A549 (cell line): ENCODE measurements around the gene CHST6. TPM values are rescaled to one million over a fixed set of nuclear protein-coding genes. Genes with fewer than 3 reads are reported as not detected.

Source experiments
- ATAC-seq, 2 experiments: fragments of 200-7000 bp in 1 of 2; fragments of >200 bp in 1 of 2; cut with Nextera tagmentation in 1 of 2; cut with Tn5 transposase in 1 of 2; 3 replicates each; pipeline versions ENCODE4 v1.8.0 to v1.9.1; 2018 to 2020; ENCODE audit warnings: mild to moderate bottlenecking in 1 of 2, moderate library complexity in 1 of 2
- CTCF ChIA-PET: fragments of 300-600 bp; sonication (Branson Sonifier 250); formaldehyde crosslinking; extraction: SDS; loops from one replicate; lab custom pipeline; 2021; ENCODE audit warnings: antibody characterized with exemption, inconsistent platforms; lab: Yijun Ruan, JAX
- POLR2A ChIA-PET: fragments of 350-600 bp; formaldehyde crosslinking; extraction: SDS; loops from one replicate; lab custom pipeline; 2021; ENCODE audit warnings: antibody characterized with exemption, inconsistent platforms; lab: Yijun Ruan, JAX
- DNase-seq, 2 experiments: peaks; one replicate each; pipeline versions ENCODE4 v3.0.0 to v3.0.0-alpha.2; 2011 to 2016; ENCODE audit warnings: low read depth in 1 of 2, low spot score in 1 of 2
- FAIRE-seq: peaks from 2 replicates; lab custom pipeline; 2011; peaks lifted over from hg19 to GRCh38; lab: Jason Lieb, UNC
- H3K27ac ChIP-seq, 2 experiments: fragments of >200 bp; sonication (Bioruptor Twin); formaldehyde crosslinking; 3 replicates each; pipeline ENCODE4 v1.5.1; 2016 to 2017
- H3K4me1 ChIP-seq: fragments of >200 bp; sonication (Bioruptor Twin); formaldehyde crosslinking; 3 replicates; pipeline ENCODE4 v1.6.1; 2016
- H3K4me2 ChIP-seq: fragments of >200 bp; sonication (Bioruptor Twin); formaldehyde crosslinking; 3 replicates; pipeline ENCODE4 v1.6.1; 2016
- H3K4me3 ChIP-seq: fragments of >200 bp; sonication (Bioruptor Twin); formaldehyde crosslinking; 3 replicates; pipeline ENCODE4 v1.5.1; 2016
- H3K9me3 ChIP-seq: fragments of >200 bp; sonication (Bioruptor Twin); formaldehyde crosslinking; 3 replicates; pipeline ENCODE4 v1.6.1; 2016
- ATOH8 ChIP-seq: fragments of 250-450 bp; sonication (Bioruptor Pico); IDR thresholded peaks from 2 replicates; pipeline ENCODE4 v1.5.0; 2020; ENCODE audit warnings: low read depth, mild to moderate bottlenecking, moderate library complexity
- BHLHE40 ChIP-seq: IDR thresholded peaks from 2 replicates; pipeline ENCODE4 v1.6.1; 2012; ENCODE audit warnings: low read depth, low read length, inconsistent platforms
- CBX2 ChIP-seq: fragments of 200-600 bp; sonication (generic); IDR thresholded peaks from 2 replicates; pipeline ENCODE4 v1.6.1; 2016; ENCODE audit warnings: low read depth, mild to moderate bottlenecking, borderline replicate concordance
- CBX8 ChIP-seq: fragments of 200-600 bp; sonication (generic); IDR thresholded peaks from 2 replicates; pipeline ENCODE4 v1.6.1; 2016
- CEBPB ChIP-seq, 2 experiments: fragments of >200 bp in 1 of 2; sonication (Bioruptor Twin) in 1 of 2; formaldehyde crosslinking in 1 of 2; IDR thresholded peaks; 2 replicates each; pipeline ENCODE4 v1.6.1; 2012 to 2016
- CHD2 ChIP-seq: fragments of 150-350 bp; IDR thresholded peaks from 2 replicates; pipeline ENCODE4 v1.6.1; 2014; ENCODE audit warnings: low read length; ENCODE audit not compliant: partially characterized antibody
- CHD4 ChIP-seq: fragments of 200-600 bp; sonication (generic); IDR thresholded peaks from 2 replicates; pipeline ENCODE4 v1.6.1; 2016; ENCODE audit warnings: antibody characterized with exemption, mild to moderate bottlenecking, borderline replicate concordance
- EHF ChIP-seq: fragments of 250-450 bp; sonication (Bioruptor Pico); IDR thresholded peaks from 2 replicates; pipeline ENCODE4 v1.5.0; 2020; ENCODE audit warnings: mild to moderate bottlenecking
- ELK1 ChIP-seq: fragments of 150-350 bp; IDR thresholded peaks from 2 replicates; pipeline ENCODE4 v1.6.1; 2014; ENCODE audit warnings: low read depth, mild to moderate bottlenecking, low read length
- EP300 ChIP-seq, 2 experiments: fragments of >200 bp; sonication (Bioruptor Twin); formaldehyde crosslinking; IDR thresholded peaks; 2 replicates in 1 of 2; 3 replicates in 1 of 2; pipeline ENCODE4 v1.6.1; 2016 to 2017
- ESRRA ChIP-seq: fragments of 150-350 bp; IDR thresholded peaks from 2 replicates; pipeline ENCODE4 v1.6.1; 2014; ENCODE audit warnings: mild to moderate bottlenecking, low read length, borderline replicate concordance
- FOSL2 ChIP-seq, 2 experiments: fragments of 450-650 bp in 1 of 2; fragments of >200 bp in 1 of 2; sonication (Bioruptor Twin) in 1 of 2; formaldehyde crosslinking; IDR thresholded peaks; 2 replicates each; pipeline versions ENCODE4 v1.5.0 to v1.6.1; 2016 to 2020; ENCODE audit warnings: mild to moderate bottlenecking in 1 of 2, moderate library complexity in 1 of 2
- FOXS1 ChIP-seq: fragments of 250-450 bp; sonication (Bioruptor Pico); IDR thresholded peaks from 2 replicates; pipeline ENCODE4 v1.5.0; 2020; ENCODE audit warnings: mild to moderate bottlenecking, moderate library complexity
- GATA3 ChIP-seq: IDR thresholded peaks from 2 replicates; pipeline ENCODE4 v1.6.1; 2012; ENCODE audit warnings: borderline replicate concordance
- HEYL ChIP-seq: fragments of 250-450 bp; sonication (Bioruptor Pico); IDR thresholded peaks from 2 replicates; pipeline ENCODE4 v1.8.0; 2021; ENCODE audit warnings: mild to moderate bottlenecking, moderate library complexity
- HOXA7 ChIP-seq: fragments of 250-450 bp; sonication (Bioruptor Pico); IDR thresholded peaks from 2 replicates; pipeline ENCODE4 v1.5.0; 2020; ENCODE audit warnings: mild to moderate bottlenecking, moderate library complexity
- HOXB5 ChIP-seq: fragments of 250-450 bp; sonication (Bioruptor Pico); IDR thresholded peaks from 2 replicates; pipeline ENCODE4 v1.5.0; 2020; ENCODE audit warnings: mild to moderate bottlenecking, moderate library complexity
- JUN ChIP-seq, 2 experiments: fragments of >200 bp; sonication (Bioruptor Twin); formaldehyde crosslinking; IDR thresholded peaks; 2 replicates in 1 of 2; 3 replicates in 1 of 2; pipeline ENCODE4 v1.6.1; 2016 to 2017
- JUNB ChIP-seq: fragments of >200 bp; sonication (Bioruptor Twin); formaldehyde crosslinking; IDR thresholded peaks from 2 replicates; pipeline ENCODE4 v1.6.1; 2016
- KDM1A ChIP-seq: fragments of 200-600 bp; sonication (generic); IDR thresholded peaks from 2 replicates; pipeline ENCODE4 v1.6.1; 2016; ENCODE audit warnings: low read depth, mild to moderate bottlenecking
- KDM5A ChIP-seq: fragments of 200-600 bp; sonication (generic); IDR thresholded peaks from 2 replicates; pipeline ENCODE4 v1.6.1; 2016; ENCODE audit warnings: antibody characterized with exemption, mild to moderate bottlenecking
- MAZ ChIP-seq: fragments of 150-350 bp; IDR thresholded peaks from 2 replicates; pipeline ENCODE4 v1.6.1; 2014; ENCODE audit warnings: antibody characterized with exemption, low read depth, low read length, borderline replicate concordance
- RCOR1 ChIP-seq: fragments of 150-350 bp; IDR thresholded peaks from 2 replicates; pipeline ENCODE4 v1.6.1; 2014; ENCODE audit warnings: antibody characterized with exemption, low read length, low read depth
- RNF2 ChIP-seq: fragments of 200-600 bp; sonication (generic); IDR thresholded peaks from 2 replicates; pipeline ENCODE4 v1.6.1; 2016; ENCODE audit warnings: low read depth, mild to moderate bottlenecking, antibody characterized with exemption, moderate library complexity, borderline replicate concordance
- SMC3 ChIP-seq: fragments of >200 bp; sonication (Bioruptor Twin); formaldehyde crosslinking; IDR thresholded peaks from 3 replicates; pipeline ENCODE4 v1.6.1; 2018; ENCODE audit warnings: inconsistent platforms
- TFCP2L1 ChIP-seq: fragments of 250-450 bp; sonication (Bioruptor Pico); IDR thresholded peaks from 2 replicates; pipeline ENCODE4 v1.5.0; 2021; ENCODE audit warnings: mild to moderate bottlenecking
- TP53 ChIP-seq: fragments of 250-450 bp; sonication (Bioruptor Pico); IDR thresholded peaks from 2 replicates; pipeline ENCODE4 v1.5.0; 2021; ENCODE audit warnings: mild to moderate bottlenecking, moderate library complexity
- ZC3H11A ChIP-seq: fragments of 450-650 bp; IDR thresholded peaks from 2 replicates; pipeline ENCODE4 v1.6.1; 2014; ENCODE audit warnings: antibody characterized with exemption, mild to moderate bottlenecking
- ZFP36 ChIP-seq: fragments of 450-650 bp; IDR thresholded peaks from 2 replicates; pipeline ENCODE4 v1.6.1; 2014; ENCODE audit warnings: borderline replicate concordance; ENCODE audit not compliant: partially characterized antibody
- ZSCAN20 ChIP-seq: fragments of 250-450 bp; sonication (Bioruptor Pico); IDR thresholded peaks from 2 replicates; pipeline ENCODE4 v1.8.0; 2022; ENCODE audit warnings: mild to moderate bottlenecking, moderate library complexity
- WGBS: methylation state at CpG from one replicate; pipeline ENCODE4 v1.1.6; 2017; ENCODE audit errors: missing lambda C conversion rate; 5-methylcytosine and 5-hydroxymethylcytosine counted together
- polyA plus RNA-seq, 4 experiments: library from polyadenylated mRNA; depleted of rRNA in 3 of 4; stranded (reverse); fragments of >200 nt; fragmentation: RNase III in 1 of 4; extraction: RNeasy Plus Mini Kit Qiagen cat#74134 plus additional on column Dnase treatment in 1 of 4; gene quantifications; 2 replicates in 3 of 4; 3 replicates in 1 of 4; pipeline ENCODE4 v1.2.3, GENCODE V29; 2011 to 2017
- TF ChIP-seq, protein P1 (sequence below): IDR thresholded peaks from 2 replicates; pipeline ENCODE4 v1.6.1; 2012
- TF ChIP-seq, protein P2 (sequence below): fragments of 200-600 bp; sonication (generic); IDR thresholded peaks from 2 replicates; pipeline ENCODE4 v1.6.1; 2016; ENCODE audit warnings: antibody characterized with exemption, mild to moderate bottlenecking, moderate library complexity

The CHST6 gene
- polyA plus RNA-seq, 2 of the 4 experiments (the other 2 are of a cell fraction), result 0.37 to 0.74 TPM

- DNase-seq, result no peak
- no peaks in the 10 kb centered on the region for H3K4me1 ChIP-seq
- ChIA-PET CTCF (interaction anchor here (1.6 kb wide), 1 partner anchor 321 kb away, joined by 3 read pairs; no protein-coding TSS in a partner anchor), POLR2A (no interaction called here)
- no peak overlapping the region for H3K4me3 ChIP-seq
- H3K4me2 ChIP-seq, result no peak overlapping the region
- no peak for TF ChIP-seq JUNB
- no peaks in the 10 kb centered on the region for H3K9me3 ChIP-seq
- ATAC-seq, result no peak
- no peak for FAIRE-seq
- no peak overlapping the region for H3K27ac ChIP-seq
- 92% methylated on average over 3 of the region's 3 CpGs for WGBS
These were observed 51.9 kb downstream of the CHST6 start for GRCh38 chr16:75443298-75443697.

- ATAC-seq (peak; percentile 85 to 88), FAIRE-seq (no peak), DNase-seq (peak; percentile 69 to 92)
- ChIA-PET POLR2A (interaction anchor here (0.7 to 1.6 kb wide), 9 partner anchors 11 to 189 kb away, joined by 3 to 10 read pairs (median 4); partner anchors contain the start of genes ADAT1 and BCAR1), CTCF (interaction anchor here (0.8 to 1.9 kb wide), 6 partner anchors 10 to 235 kb away, joined by 3 to 9 read pairs (median 4); partner anchors contain the start of gene TMEM170A)
- H3K4me3 ChIP-seq, result peak overlapping the region; percentile 81
- peak overlapping the region; percentile 79 for H3K4me2 ChIP-seq
- H3K4me1 ChIP-seq, result peaks cover 10% of the 10 kb centered on the region; the same call in 1 of the 3 replicates
- no peaks in the 10 kb centered on the region for H3K9me3 ChIP-seq
- peak overlapping the region; percentile 75 to 95 for H3K27ac ChIP-seq
- 2% methylated on average over 32 of the region's 32 CpGs for WGBS
- TF ChIP-seq HOXA7 (CRISPR knock-in tag), result peak; percentile 28; the same call in 1 of the 2 replicates
- TF ChIP-seq MAZ, result no peak
- no peak for TF ChIP-seq CEBPB (IDR thresholded peaks at IDR 0.05)
- TF ChIP-seq HOXB5 (CRISPR knock-in tag), result 0 out of 2 replicates have a peak, but pooled peaks have one; percentile 17
- TF ChIP-seq HEYL (CRISPR knock-in tag), result no peak
- no peak for TF ChIP-seq SMC3
- no peak for TF ChIP-seq ATOH8 (CRISPR knock-in tag)
- TF ChIP-seq JUN (IDR thresholded peaks at IDR 0.05), result no peak
- no peak for TF ChIP-seq KDM1A
- TF ChIP-seq ESRRA, result no peak
- TF ChIP-seq CBX2, result no peak
- no peak for TF ChIP-seq ZFP36
- no peak for TF ChIP-seq GATA3
- no peak for TF ChIP-seq EP300 (IDR thresholded peaks at IDR 0.05)
- TF ChIP-seq CHD4, result no peak
- TF ChIP-seq FOSL2 (IDR thresholded peaks at IDR 0.05), result no peak
- TF ChIP-seq FOSL2 (CRISPR knock-in tag; IDR thresholded peaks at IDR 0.05), result no peak
- TF ChIP-seq, protein P1, sequence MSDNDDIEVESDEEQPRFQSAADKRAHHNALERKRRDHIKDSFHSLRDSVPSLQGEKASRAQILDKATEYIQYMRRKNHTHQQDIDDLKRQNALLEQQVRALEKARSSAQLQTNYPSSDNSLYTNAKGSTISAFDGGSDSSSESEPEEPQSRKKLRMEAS, result peak; percentile 89
- TF ChIP-seq CHD2, result no peak
- no peak for TF ChIP-seq FOXS1 (CRISPR knock-in tag)
- TF ChIP-seq CBX8, result no peak
- TF ChIP-seq EHF (CRISPR knock-in tag), result no peak
- TF ChIP-seq KDM5A, result no peak
- no peak for TF ChIP-seq ELK1
- no peak for TF ChIP-seq JUNB
- no peak for TF ChIP-seq RCOR1
- 0 out of 2 replicates have a peak, but pooled peaks have one; percentile 61 for TF ChIP-seq RNF2
- TF ChIP-seq BHLHE40, result no peak
- no peak for TF ChIP-seq TP53 (CRISPR knock-in tag)
- TF ChIP-seq, protein P2, sequence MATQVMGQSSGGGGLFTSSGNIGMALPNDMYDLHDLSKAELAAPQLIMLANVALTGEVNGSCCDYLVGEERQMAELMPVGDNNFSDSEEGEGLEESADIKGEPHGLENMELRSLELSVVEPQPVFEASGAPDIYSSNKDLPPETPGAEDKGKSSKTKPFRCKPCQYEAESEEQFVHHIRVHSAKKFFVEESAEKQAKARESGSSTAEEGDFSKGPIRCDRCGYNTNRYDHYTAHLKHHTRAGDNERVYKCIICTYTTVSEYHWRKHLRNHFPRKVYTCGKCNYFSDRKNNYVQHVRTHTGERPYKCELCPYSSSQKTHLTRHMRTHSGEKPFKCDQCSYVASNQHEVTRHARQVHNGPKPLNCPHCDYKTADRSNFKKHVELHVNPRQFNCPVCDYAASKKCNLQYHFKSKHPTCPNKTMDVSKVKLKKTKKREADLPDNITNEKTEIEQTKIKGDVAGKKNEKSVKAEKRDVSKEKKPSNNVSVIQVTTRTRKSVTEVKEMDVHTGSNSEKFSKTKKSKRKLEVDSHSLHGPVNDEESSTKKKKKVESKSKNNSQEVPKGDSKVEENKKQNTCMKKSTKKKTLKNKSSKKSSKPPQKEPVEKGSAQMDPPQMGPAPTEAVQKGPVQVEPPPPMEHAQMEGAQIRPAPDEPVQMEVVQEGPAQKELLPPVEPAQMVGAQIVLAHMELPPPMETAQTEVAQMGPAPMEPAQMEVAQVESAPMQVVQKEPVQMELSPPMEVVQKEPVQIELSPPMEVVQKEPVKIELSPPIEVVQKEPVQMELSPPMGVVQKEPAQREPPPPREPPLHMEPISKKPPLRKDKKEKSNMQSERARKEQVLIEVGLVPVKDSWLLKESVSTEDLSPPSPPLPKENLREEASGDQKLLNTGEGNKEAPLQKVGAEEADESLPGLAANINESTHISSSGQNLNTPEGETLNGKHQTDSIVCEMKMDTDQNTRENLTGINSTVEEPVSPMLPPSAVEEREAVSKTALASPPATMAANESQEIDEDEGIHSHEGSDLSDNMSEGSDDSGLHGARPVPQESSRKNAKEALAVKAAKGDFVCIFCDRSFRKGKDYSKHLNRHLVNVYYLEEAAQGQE, result no peak
- no peak for TF ChIP-seq TFCP2L1 (CRISPR knock-in tag)
- no peak for TF ChIP-seq ZSCAN20 (CRISPR knock-in tag)
- TF ChIP-seq ZC3H11A, result no peak
These were observed 61.4 kb downstream of the CHST6 start for GRCh38 chr16:75433732-75434413.
